Stimulated activated CD8-positive, alpha-beta memory T cell treated with anti-CD3 and anti-CD28 coated beads, Interleukin-2, amount 100 ng/mL, for 1 hour (primary cell): Measurements from ENCODE around the gene KCNH2.

Experiments
- DNase-seq, 2 donors: peaks; one replicate each; pipeline ENCODE4 v3.0.0-alpha.2; 2020; ENCODE audit warnings: low read depth in 2 of 2

The KCNH2 gene

DNA sequence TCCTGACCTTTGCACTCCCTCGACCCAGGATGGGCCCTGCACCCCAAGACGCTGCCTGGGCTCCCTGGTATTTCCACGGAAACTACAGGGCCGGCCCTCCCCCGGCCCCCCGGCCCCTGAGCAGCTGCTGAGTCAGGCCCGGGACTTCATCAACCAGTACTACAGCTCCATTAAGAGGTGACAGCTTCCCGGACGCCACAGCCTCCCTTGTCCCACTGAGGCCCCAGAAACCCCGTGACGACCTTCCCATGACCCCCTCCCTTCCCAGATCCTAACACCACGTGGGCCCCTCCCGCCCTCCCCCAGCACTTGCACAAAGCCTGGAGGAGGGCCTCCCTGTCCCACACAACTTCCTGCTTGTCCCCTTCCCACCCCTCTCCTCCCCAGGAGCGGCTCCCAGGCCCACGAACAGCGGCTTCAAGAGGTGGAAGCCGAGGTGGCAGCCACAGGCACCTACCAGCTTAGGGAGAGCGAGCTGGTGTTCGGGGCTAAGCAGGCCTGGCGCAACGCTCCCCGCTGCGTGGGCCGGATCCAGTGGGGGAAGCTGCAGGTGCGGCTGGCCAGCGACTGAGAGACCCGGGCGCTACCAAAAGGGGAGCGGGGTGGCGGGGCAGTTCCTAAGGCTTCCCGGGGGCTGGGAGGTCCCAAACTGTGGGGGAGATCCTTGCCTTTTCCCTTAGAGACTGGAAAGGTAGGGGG, 18.4 kb upstream of the KCNH2 start:
- no peak for DNase-seq

GRCh38 chr7:150994838-150995510, 16.9 kb upstream of the KCNH2 start:
- no peak for DNase-seq

GRCh38 chr7:150994141-150994837, 16.2 kb upstream of the KCNH2 start:
- DNase-seq, result no peak

DNA sequence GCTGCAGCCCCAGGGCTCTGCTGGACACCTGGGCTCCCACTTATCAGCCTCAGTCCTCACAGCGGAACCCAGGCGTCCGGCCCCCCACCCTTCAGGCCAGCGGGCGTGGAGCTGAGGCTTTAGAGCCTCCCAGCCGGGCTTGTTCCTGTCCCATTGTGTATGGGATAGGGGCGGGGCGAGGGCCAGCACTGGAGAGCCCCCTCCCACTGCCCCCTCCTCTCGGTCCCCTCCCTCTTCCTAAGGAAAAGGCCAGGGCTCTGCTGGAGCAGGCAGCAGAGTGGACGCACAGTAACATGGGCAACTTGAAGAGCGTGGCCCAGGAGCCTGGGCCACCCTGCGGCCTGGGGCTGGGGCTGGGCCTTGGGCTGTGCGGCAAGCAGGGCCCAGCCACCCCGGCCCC, 15.4 kb upstream of the KCNH2 start:
- DNase-seq, result no peak

DNA sequence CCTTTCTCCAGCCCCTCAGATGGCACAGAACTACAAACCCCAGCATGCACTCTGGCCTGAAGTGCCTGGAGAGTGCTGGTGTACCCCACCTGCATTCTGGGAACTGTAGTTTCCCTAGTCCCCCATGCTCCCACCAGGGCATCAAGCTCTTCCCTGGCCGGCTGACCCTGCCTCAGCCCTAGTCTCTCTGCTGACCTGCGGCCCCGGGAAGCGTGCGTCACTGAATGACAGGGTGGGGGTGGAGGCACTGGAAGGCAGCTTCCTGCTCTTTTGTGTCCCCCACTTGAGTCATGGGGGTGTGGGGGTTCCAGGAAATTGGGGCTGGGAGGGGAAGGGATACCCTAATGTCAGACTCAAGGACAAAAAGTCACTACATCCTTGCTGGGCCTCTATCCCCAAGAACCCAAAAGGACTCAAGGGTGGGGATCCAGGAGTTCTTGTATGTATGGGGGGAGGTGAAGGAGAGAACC, 14.7 kb upstream of the KCNH2 start:
- DNase-seq, result no peak

- DNase-seq, result no peak
Measured at GRCh38 chr7:150992051-150992640, 14.0 kb upstream of the KCNH2 start.

GRCh38 chr7:150990416-150991186, 12.5 kb upstream of the KCNH2 start, which contains the start of gene NOS3:
TSS of gene NOS3 (plus strand) at chr7:150991017. CDS start at chr7:150993804, 2,787 bp downstream.
- no peak for DNase-seq

DNA sequence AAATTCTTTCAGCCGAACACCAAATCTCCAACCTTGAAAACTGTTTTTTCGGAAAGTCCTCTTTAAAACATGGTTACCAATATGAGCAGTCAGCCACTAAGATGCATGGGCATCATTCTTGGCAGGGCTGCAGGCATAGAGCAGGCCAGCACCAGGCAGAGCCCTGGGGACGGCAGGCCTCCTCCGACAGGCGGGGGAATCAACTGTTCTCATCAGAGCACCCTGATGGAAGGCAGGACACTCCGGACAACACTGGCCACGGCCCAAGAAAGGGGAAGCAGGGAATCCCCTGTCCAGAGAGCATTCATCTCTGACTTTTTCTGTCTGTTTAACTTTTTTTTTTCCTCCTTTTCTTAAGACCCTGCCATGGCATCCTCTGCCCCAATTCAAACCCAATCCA, 11.3 kb upstream of the KCNH2 start:
- DNase-seq, result no peak

DNA sequence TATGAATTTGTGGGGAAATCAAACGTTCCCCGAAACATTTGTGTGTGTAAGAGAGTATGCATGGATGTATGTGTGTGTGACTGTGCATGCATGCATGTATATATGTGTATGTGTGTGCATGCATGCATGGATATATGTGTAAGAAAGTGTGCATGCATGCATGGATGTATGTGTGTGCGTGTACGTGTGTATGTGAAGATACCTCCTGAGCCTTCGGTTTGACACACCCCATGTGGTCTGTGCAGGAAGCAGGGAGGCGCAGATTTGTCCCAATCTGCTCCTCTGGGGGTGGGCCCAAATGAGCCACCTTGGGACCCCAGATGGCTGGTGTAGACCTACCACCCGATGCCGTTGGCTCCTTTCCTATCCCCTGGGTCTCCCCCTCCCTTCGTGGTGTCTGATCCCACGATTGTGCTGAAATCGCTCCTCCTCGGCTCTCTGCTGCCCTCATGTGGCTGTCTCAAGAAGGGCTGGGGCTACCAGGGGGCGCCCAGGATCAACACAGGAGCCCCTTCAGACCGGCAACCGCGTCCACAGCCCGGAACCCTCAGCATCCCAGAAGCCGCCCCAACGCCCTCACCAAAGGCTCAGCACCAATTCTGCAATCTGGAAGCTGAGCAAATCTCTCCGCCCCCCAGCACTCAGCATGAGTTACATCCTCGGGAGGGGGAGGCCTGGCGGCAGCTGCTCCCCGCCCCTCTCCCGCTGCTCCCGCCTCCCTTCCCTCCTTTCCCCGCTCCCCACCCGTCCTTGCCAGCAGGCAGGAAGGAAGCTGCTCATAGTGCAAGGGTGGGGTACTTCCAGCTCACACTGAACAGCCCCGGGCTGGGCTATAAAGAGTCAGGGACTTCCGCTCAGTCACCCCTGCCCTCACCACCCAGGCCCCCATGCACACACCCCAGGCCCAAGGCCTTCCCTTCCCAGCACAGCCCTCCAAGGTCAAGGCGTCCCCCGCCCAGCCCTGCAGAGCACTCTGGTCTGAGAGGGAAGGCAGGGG, 10.4 kb upstream of the KCNH2 start:
- DNase-seq, result peak in 1 of 2 donors; percentile 53

DNA sequence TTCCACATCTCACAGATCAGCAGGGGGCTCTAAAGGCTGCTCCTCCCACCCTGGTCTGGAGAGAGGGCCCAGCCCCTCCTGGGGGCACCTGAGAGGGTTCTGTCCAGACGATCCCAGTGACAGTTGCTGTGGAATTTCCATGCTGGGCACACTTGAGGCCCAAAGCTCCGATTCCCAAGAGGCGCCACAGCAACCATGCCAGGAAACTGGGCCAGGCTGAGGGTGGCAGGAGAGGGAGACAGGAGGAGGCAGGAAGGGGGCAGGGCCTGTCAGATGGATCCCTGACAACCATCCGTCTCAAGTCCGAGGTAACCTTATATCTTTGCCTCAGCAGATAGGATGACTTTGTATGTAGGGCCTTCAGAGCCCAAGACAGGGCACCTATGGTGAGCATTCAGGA, 8.4 kb upstream of the KCNH2 start:
- no peak for DNase-seq

DNA sequence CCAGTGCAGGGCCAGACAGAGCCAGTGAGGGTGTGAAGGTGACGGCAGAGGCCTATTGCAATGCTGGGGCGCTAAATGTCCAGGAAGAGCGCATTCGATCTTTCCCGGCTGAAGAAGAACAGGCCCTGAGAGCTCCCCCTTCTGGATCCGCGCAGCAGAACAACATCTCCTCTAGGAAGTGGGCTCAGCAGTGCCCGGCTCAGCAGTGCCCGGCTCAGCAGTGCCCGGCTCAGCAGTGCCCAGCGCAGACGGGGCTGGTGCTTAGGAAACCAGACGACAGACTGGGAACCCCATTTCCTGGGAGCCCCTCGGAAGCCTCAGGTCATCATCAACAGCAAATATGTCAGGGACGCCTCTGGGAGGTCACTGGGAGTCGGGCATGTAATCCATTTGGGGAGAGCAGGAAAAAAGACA, 8.0 kb upstream of the KCNH2 start:
- DNase-seq, result peak in 1 of 2 donors; percentile 29

DNA sequence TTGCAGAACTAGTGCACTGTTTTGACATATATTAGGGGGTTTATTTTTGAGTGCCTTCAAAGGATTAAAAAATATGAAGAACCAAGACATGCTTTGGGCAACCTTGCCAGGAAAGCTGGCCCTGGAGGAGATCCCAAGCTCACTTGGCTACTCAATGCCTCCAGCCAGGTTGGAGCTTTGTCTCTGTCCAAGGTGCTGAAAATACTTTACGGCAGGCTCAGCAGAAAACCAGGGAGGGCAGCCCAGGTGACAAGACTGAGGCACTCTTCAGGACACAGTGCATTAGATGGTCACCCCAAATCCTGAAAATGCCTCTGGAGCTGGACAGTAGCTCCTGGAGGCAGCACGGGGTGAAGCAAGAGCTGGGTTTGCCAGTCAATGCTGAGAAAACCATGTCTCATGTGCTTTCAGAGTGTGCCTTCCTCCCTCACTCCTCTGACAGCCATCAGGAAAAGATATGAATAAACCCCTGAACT, 5.8 kb upstream of the KCNH2 start:
- DNase-seq, result no peak

GRCh38 chr7:150982351-150982750, 4.2 kb upstream of the KCNH2 start:
- no peak for DNase-seq

DNA sequence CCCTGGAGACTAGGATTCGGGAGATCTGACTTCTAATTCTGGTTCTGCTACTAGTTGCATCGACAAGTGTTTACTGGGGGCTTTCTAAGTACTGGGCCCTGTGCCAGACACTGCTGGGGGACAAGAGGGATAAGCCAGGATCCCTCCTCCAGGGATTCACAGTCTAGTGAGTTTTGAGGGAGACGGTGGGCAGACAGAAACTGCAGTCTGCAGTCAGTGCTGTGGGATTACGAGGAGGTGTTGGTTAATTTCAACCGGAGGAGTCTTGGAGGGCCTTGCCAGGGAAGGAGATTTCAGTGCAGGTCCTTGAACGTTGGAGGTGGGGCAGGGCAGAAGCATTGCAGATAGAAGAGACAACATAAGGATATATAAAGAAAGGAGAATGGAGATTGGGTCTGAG, 3.5 kb upstream of the KCNH2 start:
- no peak for DNase-seq

- DNase-seq, result no peak
Measured at GRCh38 chr7:150980663-150981062, 2.5 kb upstream of the KCNH2 start.

DNA sequence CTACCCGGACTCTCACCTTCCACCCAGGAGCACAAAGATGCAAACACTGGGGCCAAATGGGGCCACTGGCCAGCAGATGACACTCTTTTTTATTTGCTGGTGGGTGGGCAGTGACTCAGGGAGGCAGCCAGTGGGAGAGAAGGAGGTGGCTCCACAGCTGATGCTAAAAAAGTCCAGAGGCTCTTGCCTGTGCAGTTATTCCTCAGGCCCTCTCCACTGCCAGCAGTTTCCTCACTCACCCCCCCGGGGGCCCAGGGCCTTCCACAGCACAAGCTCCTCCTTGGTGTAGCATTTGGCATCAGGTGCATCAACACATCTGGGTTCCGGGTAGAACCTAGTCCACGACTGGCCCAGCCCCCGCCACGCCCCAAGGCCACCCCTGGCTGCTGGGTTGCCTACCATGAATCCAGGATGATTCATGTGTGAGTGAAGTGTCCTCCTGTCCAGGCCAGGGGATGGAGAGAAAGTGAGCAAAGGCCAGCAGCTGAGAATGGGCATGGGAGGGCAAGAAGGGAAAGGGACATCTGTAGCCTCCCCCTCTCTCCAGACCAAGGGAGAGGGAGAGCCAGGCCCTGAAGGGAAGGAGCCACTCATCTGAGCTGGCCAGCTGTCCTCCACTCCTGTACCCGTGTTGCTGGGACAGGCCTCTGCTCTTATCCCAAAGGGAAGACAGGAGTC, 1.7 kb upstream of the KCNH2 start:
- no peak for DNase-seq

DNA sequence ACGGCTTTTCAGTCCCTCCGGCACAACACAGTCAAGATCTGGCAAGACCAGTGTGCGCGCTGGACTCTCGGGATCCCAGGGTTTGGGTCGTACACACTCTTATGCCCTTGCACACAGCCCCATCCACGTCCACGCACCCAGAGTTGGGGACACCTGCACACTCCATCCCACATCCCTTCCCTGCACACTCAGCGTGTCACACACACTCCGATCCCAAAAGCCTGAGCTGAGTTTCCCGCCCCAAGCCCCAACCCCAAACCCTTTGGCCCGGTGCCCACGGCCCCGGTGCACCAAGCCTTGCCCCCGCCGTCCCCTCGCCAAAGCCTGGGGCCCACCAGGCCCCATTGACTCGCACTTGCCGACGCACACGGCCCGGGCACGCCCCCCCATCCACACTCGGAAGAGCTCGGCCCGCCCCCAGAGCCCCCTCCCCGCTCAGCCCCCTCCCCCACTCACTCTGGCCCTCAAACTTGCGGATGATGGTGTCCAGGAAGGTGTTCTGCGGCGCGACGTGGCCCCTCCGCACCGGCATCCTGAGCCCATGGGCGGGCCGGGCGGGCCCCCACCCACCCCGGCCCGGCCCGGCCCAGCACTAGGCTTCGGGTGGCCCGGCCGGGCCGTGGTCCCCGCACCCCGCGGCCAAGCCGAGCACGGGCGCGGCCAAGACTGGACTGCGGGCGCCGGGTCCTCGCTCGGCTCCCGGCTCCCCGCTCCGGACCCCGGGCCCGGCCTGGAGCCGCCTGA, 567 bp downstream of the KCNH2 start:
- no peak for DNase-seq

- DNase-seq, result no peak
Measured at GRCh38 chr7:150976529-150977381, 1.4 kb downstream of the KCNH2 start.
